GM12891 (cell line): Measurements from ENCODE around the gene TSKU.

Source experiments
- POLR2A ChIP-seq: IDR thresholded peaks from 2 replicates; pipeline ENCODE4 v1.6.1; 2011; ENCODE audit warnings: low read depth, low read length, control low read depth
- POLR2AphosphoS5 ChIP-seq: IDR thresholded peaks from 2 replicates; pipeline ENCODE4 v1.6.1; 2011; ENCODE audit warnings: low read depth, low read length, control low read depth
- SPI1 ChIP-seq: IDR thresholded peaks from 2 replicates; pipeline ENCODE4 v1.6.1; 2011; ENCODE audit warnings: low read depth, low read length, control low read depth
- TAF1 ChIP-seq: IDR thresholded peaks from 2 replicates; pipeline ENCODE4 v1.6.1; 2011; ENCODE audit warnings: low read depth, low read length, control low read depth

GRCh38 chr11:76782531-76783293, 444 bp upstream of the TSKU start:
- no peak for TF ChIP-seq POLR2A
- TF ChIP-seq TAF1, result no peak
- TF ChIP-seq SPI1, result 0 out of 2 replicates have a peak, but pooled peaks have one; percentile 7
- TF ChIP-seq POLR2AphosphoS5, result no peak
